Measurements from ENCODE around the gene PNPLA7. TPM values are rescaled to one million over a fixed set of nuclear protein-coding genes. Genes with fewer than 3 reads are reported as not detected.

PNPLA7 gene
- total and polyA plus RNA-seq, 4 donors = 0.75 to 6.5 (median 2.1) TPM

DNA sequence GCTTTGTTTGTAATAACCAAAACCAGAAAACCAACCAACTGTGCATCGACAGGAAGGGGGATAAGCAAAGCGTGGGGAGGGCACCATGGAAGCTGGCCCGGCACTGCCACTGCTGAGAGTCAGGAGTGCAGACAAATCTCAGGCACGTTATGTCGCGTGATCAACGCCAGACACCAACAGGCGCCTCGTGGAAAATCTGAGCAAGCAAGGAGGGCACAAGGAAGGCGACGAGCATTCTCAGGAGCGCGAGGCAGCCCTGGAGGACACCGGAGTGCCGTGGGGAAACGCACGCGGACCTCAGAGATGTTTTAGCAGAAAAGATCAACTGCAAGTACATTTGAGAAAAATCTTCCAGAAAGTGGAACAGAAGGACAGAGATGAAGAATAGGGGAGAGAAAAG lies 75.9 kb downstream of the PNPLA7 start:
- no peaks in the 10 kb centered on the region for H3K27me3 ChIP-seq (ENCODE audit: control insufficient read depth in 4 of 4, insufficient read depth in 4 of 4, low read length in 3 of 4)
- H3K4me3 ChIP-seq (ENCODE audit: low read depth in 1 of 3, low read length in 3 of 3) = no peak overlapping the region
- peaks cover 0 to 8% (median 3%) of the 10 kb centered on the region in 4 donors for H3K36me3 ChIP-seq (ENCODE audit: control insufficient read depth in 4 of 4, insufficient read depth in 3 of 4, low read depth in 1 of 4, low read length in 3 of 4)
- DNase-seq (ENCODE audit: low spot score) = no peak
- WGBS = 97% methylated on average over 18 of the region's 18 CpGs
- no peak overlapping the region for H3K27ac ChIP-seq (ENCODE audit: low read depth in 1 of 2, low read length in 2 of 2)
- H3K4me1 ChIP-seq (ENCODE audit: control insufficient read depth in 4 of 4, insufficient read depth in 4 of 4, low read length in 3 of 4) = no peaks in the 10 kb centered on the region
- H3K9me3 ChIP-seq (ENCODE audit: control insufficient read depth in 4 of 4, low read length in 3 of 4) = peaks cover 2 to 12% (median 6%) of the 10 kb centered on the region in 4 donors
- TF ChIP-seq, protein P1, sequence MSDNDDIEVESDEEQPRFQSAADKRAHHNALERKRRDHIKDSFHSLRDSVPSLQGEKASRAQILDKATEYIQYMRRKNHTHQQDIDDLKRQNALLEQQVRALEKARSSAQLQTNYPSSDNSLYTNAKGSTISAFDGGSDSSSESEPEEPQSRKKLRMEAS (IDR thresholded peaks at IDR 0.05) = no peak
- TF ChIP-seq JUND (IDR thresholded peaks at IDR 0.05) (no peak), NR2F2 (IDR thresholded peaks at IDR 0.05) (no peak), RXRA (IDR thresholded peaks at IDR 0.05) (no peak), YY1 (IDR thresholded peaks at IDR 0.05) (no peak), FOXA1 (IDR thresholded peaks at IDR 0.05) (no peak), GABPA (IDR thresholded peaks at IDR 0.05 in 1 of 2, conservative IDR thresholded peaks at IDR 0.05 in 1 of 2) (no peak), FOXA2 (IDR thresholded peaks at IDR 0.05) (no peak), RAD21 (IDR thresholded peaks at IDR 0.05) (no peak), TAF1 (conservative IDR thresholded peaks at IDR 0.05) (no peak), HNF4G (IDR thresholded peaks at IDR 0.05) (no peak), EGR1 (IDR thresholded peaks at IDR 0.05; ENCODE audit: low read depth in 2 of 2) (no peak), SP1 (IDR thresholded peaks at IDR 0.05) (no peak), HNF4A (conservative IDR thresholded peaks at IDR 0.05) (no peak)
- TF ChIP-seq, protein P2, sequence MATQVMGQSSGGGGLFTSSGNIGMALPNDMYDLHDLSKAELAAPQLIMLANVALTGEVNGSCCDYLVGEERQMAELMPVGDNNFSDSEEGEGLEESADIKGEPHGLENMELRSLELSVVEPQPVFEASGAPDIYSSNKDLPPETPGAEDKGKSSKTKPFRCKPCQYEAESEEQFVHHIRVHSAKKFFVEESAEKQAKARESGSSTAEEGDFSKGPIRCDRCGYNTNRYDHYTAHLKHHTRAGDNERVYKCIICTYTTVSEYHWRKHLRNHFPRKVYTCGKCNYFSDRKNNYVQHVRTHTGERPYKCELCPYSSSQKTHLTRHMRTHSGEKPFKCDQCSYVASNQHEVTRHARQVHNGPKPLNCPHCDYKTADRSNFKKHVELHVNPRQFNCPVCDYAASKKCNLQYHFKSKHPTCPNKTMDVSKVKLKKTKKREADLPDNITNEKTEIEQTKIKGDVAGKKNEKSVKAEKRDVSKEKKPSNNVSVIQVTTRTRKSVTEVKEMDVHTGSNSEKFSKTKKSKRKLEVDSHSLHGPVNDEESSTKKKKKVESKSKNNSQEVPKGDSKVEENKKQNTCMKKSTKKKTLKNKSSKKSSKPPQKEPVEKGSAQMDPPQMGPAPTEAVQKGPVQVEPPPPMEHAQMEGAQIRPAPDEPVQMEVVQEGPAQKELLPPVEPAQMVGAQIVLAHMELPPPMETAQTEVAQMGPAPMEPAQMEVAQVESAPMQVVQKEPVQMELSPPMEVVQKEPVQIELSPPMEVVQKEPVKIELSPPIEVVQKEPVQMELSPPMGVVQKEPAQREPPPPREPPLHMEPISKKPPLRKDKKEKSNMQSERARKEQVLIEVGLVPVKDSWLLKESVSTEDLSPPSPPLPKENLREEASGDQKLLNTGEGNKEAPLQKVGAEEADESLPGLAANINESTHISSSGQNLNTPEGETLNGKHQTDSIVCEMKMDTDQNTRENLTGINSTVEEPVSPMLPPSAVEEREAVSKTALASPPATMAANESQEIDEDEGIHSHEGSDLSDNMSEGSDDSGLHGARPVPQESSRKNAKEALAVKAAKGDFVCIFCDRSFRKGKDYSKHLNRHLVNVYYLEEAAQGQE (IDR thresholded peaks at IDR 0.05) = no peak
- TF ChIP-seq, protein P3, sequence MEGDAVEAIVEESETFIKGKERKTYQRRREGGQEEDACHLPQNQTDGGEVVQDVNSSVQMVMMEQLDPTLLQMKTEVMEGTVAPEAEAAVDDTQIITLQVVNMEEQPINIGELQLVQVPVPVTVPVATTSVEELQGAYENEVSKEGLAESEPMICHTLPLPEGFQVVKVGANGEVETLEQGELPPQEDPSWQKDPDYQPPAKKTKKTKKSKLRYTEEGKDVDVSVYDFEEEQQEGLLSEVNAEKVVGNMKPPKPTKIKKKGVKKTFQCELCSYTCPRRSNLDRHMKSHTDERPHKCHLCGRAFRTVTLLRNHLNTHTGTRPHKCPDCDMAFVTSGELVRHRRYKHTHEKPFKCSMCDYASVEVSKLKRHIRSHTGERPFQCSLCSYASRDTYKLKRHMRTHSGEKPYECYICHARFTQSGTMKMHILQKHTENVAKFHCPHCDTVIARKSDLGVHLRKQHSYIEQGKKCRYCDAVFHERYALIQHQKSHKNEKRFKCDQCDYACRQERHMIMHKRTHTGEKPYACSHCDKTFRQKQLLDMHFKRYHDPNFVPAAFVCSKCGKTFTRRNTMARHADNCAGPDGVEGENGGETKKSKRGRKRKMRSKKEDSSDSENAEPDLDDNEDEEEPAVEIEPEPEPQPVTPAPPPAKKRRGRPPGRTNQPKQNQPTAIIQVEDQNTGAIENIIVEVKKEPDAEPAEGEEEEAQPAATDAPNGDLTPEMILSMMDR (IDR thresholded peaks at IDR 0.05; ENCODE audit: low read depth, low read length, missing input control) = no peak
- TF ChIP-seq, protein P4, sequence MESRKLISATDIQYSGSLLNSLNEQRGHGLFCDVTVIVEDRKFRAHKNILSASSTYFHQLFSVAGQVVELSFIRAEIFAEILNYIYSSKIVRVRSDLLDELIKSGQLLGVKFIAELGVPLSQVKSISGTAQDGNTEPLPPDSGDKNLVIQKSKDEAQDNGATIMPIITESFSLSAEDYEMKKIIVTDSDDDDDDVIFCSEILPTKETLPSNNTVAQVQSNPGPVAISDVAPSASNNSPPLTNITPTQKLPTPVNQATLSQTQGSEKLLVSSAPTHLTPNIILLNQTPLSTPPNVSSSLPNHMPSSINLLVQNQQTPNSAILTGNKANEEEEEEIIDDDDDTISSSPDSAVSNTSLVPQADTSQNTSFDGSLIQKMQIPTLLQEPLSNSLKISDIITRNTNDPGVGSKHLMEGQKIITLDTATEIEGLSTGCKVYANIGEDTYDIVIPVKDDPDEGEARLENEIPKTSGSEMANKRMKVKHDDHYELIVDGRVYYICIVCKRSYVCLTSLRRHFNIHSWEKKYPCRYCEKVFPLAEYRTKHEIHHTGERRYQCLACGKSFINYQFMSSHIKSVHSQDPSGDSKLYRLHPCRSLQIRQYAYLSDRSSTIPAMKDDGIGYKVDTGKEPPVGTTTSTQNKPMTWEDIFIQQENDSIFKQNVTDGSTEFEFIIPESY (IDR thresholded peaks at IDR 0.05) = no peak
- TF ChIP-seq, protein P5, sequence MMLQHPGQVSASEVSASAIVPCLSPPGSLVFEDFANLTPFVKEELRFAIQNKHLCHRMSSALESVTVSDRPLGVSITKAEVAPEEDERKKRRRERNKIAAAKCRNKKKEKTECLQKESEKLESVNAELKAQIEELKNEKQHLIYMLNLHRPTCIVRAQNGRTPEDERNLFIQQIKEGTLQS (IDR thresholded peaks at IDR 0.05) = no peak
- H3K9ac ChIP-seq (ENCODE audit: low read depth in 1 of 2, low read length in 2 of 2) = no peak overlapping the region
